ENCODE results near the gene CDS2. TPM values are rescaled to one million over a fixed set of nuclear protein-coding genes. Genes with fewer than 3 reads are reported as not detected.

CDS2 gene
- total and polyA plus RNA-seq, 2 of the 13 experiments (the other 11 are each of a cell fraction or from before 2014, with no cell fraction given), result 81.3 to 153 TPM

DNA sequence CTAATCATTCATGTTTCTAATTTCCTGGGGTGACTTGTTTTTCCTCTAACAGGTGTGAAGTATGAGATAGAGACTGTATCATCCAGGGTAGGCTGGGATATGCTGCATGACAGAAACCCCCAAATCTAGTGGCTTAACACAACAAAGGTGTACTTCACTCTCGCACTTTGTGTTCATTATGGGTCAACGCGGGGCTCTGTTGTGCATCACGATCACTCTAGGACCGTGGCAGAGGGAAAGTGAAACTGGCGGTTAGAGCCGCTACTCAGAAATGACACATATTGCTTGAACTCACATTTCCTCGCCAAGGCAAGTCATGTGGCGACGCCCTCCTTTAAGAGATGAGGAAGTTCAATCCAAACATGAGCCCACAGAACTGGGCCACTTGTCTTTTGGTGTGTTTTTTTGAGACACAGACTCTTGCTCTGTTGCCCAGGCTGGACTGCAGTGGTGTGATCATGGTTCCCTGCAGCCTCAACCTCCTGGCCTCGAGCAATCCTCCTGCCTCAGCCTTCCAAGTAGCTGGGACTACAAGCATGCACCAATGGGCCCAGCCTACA, 48.3 kb upstream of the CDS2 start (continued):
- TF ChIP-seq, protein P1, sequence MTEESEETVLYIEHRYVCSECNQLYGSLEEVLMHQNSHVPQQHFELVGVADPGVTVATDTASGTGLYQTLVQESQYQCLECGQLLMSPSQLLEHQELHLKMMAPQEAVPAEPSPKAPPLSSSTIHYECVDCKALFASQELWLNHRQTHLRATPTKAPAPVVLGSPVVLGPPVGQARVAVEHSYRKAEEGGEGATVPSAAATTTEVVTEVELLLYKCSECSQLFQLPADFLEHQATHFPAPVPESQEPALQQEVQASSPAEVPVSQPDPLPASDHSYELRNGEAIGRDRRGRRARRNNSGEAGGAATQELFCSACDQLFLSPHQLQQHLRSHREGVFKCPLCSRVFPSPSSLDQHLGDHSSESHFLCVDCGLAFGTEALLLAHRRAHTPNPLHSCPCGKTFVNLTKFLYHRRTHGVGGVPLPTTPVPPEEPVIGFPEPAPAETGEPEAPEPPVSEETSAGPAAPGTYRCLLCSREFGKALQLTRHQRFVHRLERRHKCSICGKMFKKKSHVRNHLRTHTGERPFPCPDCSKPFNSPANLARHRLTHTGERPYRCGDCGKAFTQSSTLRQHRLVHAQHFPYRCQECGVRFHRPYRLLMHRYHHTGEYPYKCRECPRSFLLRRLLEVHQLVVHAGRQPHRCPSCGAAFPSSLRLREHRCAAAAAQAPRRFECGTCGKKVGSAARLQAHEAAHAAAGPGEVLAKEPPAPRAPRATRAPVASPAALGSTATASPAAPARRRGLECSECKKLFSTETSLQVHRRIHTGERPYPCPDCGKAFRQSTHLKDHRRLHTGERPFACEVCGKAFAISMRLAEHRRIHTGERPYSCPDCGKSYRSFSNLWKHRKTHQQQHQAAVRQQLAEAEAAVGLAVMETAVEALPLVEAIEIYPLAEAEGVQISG (CRISPR knock-in tag; IDR thresholded peaks at IDR 0.05), result peak; percentile 41; the same call in 1 of the 2 replicates
- TF ChIP-seq ZNF850 (CRISPR knock-in tag; conservative IDR thresholded peaks at IDR 0.05) (no peak), ONECUT2 (CRISPR knock-in tag; IDR thresholded peaks at IDR 0.05) (no peak), RFX5 (IDR thresholded peaks at IDR 0.05; ENCODE audit: low read depth, low read length) (no peak), ARID2 (CRISPR knock-in tag; IDR thresholded peaks at IDR 0.05; ENCODE audit: borderline replicate concordance) (no peak), HNF4A (CRISPR knock-in tag; IDR thresholded peaks at IDR 0.05) (0 out of 2 replicates have a peak, but pooled peaks have one; percentile 22), HOXA3 (CRISPR knock-in tag; IDR thresholded peaks at IDR 0.05) (0 out of 2 replicates have a peak, but pooled peaks have one; percentile 12), ZNF335 (CRISPR knock-in tag; IDR thresholded peaks at IDR 0.05) (no peak), POGZ (CRISPR knock-in tag; IDR thresholded peaks at IDR 0.05) (0 out of 2 replicates have a peak, but pooled peaks have one; percentile 34), ZFX (CRISPR knock-in tag; IDR thresholded peaks at IDR 0.05; ENCODE audit: low read depth) (peak; percentile 26), MBD4 (IDR thresholded peaks at IDR 0.05; ENCODE audit: borderline replicate concordance, low read length) (no peak)
- TF ChIP-seq, protein P2, sequence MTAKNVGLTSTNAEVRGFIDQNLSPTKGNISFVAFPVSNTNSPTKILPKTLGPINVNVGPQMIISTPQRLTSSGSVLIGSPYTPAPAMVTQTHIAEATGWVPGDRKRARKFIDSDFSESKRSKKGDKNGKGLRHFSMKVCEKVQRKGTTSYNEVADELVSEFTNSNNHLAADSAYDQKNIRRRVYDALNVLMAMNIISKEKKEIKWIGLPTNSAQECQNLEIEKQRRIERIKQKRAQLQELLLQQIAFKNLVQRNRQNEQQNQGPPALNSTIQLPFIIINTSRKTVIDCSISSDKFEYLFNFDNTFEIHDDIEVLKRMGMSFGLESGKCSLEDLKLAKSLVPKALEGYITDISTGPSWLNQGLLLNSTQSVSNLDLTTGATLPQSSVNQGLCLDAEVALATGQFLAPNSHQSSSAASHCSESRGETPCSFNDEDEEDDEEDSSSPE (CRISPR knock-in tag; IDR thresholded peaks at IDR 0.05), result peak; percentile 45; the same call in 1 of the 2 replicates
- TF ChIP-seq, protein P3, sequence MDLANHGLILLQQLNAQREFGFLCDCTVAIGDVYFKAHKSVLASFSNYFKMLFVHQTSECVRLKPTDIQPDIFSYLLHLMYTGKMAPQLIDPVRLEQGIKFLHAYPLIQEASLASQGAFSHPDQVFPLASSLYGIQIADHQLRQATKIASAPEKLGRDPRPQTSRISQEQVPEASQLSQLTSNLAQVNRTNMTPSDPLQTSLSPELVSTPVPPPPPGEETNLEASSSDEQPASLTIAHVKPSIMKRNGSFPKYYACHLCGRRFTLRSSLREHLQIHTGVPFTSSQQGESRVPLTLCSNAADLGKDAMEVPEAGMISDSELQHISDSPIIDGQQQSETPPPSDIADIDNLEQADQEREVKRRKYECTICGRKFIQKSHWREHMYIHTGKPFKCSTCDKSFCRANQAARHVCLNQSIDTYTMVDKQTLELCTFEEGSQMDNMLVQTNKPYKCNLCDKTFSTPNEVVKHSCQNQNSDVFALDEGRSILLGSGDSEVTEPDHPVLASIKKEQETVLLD (CRISPR knock-in tag; IDR thresholded peaks at IDR 0.05; ENCODE audit: low read depth), result no peak
- TF ChIP-seq, protein P4, sequence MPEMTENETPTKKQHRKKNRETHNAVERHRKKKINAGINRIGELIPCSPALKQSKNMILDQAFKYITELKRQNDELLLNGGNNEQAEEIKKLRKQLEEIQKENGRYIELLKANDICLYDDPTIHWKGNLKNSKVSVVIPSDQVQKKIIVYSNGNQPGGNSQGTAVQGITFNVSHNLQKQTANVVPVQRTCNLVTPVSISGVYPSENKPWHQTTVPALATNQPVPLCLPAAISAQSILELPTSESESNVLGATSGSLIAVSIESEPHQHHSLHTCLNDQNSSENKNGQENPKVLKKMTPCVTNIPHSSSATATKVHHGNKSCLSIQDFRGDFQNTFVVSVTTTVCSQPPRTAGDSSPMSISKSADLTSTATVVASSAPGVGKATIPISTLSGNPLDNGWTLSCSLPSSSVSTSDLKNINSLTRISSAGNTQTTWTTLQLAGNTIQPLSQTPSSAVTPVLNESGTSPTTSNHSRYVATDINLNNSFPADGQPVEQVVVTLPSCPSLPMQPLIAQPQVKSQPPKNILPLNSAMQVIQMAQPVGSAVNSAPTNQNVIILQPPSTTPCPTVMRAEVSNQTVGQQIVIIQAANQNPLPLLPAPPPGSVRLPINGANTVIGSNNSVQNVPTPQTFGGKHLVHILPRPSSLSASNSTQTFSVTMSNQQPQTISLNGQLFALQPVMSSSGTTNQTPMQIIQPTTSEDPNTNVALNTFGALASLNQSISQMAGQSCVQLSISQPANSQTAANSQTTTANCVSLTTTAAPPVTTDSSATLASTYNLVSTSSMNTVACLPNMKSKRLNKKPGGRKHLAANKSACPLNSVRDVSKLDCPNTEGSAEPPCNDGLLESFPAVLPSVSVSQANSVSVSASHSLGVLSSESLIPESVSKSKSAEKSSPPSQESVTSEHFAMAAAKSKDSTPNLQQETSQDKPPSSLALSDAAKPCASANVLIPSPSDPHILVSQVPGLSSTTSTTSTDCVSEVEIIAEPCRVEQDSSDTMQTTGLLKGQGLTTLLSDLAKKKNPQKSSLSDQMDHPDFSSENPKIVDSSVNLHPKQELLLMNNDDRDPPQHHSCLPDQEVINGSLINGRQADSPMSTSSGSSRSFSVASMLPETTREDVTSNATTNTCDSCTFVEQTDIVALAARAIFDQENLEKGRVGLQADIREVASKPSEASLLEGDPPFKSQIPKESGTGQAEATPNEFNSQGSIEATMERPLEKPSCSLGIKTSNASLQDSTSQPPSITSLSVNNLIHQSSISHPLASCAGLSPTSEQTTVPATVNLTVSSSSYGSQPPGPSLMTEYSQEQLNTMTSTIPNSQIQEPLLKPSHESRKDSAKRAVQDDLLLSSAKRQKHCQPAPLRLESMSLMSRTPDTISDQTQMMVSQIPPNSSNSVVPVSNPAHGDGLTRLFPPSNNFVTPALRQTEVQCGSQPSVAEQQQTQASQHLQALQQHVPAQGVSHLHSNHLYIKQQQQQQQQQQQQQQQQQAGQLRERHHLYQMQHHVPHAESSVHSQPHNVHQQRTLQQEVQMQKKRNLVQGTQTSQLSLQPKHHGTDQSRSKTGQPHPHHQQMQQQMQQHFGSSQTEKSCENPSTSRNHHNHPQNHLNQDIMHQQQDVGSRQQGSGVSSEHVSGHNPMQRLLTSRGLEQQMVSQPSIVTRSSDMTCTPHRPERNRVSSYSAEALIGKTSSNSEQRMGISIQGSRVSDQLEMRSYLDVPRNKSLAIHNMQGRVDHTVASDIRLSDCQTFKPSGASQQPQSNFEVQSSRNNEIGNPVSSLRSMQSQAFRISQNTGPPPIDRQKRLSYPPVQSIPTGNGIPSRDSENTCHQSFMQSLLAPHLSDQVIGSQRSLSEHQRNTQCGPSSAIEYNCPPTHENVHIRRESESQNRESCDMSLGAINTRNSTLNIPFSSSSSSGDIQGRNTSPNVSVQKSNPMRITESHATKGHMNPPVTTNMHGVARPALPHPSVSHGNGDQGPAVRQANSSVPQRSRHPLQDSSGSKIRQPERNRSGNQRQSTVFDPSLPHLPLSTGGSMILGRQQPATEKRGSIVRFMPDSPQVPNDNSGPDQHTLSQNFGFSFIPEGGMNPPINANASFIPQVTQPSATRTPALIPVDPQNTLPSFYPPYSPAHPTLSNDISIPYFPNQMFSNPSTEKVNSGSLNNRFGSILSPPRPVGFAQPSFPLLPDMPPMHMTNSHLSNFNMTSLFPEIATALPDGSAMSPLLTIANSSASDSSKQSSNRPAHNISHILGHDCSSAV (CRISPR knock-in tag; IDR thresholded peaks at IDR 0.05; ENCODE audit: borderline replicate concordance), result no peak
- TF ChIP-seq, protein P5, sequence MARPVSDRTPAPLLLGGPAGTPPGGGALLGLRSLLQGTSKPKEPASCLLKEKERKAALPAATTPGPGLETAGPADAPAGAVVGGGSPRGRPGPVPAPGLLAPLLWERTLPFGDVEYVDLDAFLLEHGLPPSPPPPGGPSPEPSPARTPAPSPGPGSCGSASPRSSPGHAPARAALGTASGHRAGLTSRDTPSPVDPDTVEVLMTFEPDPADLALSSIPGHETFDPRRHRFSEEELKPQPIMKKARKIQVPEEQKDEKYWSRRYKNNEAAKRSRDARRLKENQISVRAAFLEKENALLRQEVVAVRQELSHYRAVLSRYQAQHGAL (CRISPR knock-in tag; IDR thresholded peaks at IDR 0.05; ENCODE audit: not compliant biosample characterization), result no peak

Measured in HepG2 (cell line).